Midbrain (tissue), 1 donor: ENCODE results near the gene PTGS1.
"Not testable (repeated sequence)": the region's sequence is repeated elsewhere in the genome, so short reads cannot be mapped to it uniquely, and the experiment has no call there.

Source experiments
- DNase-seq: peaks from one replicate; lab custom pipeline; 2025; lab: John Stamatoyannopoulos, UW

The PTGS1 gene

GRCh38 chr9:122398371-122398924 is 27.6 kb downstream of the PTGS1 start:
- no peak for DNase-seq

- no peak for DNase-seq
Measured at GRCh38 chr9:122401896-122402295, 31.1 kb downstream of the PTGS1 start.

GRCh38 chr9:122402403-122402871 is 31.6 kb downstream of the PTGS1 start:
- no peak for DNase-seq

GRCh38 chr9:122402874-122403273 is 32.0 kb downstream of the PTGS1 start:
- DNase-seq: no peak

- no peak for DNase-seq
Measured at GRCh38 chr9:122403381-122404000, 32.7 kb downstream of the PTGS1 start.

GRCh38 chr9:122405304-122406069 is 34.7 kb downstream of the PTGS1 start:
- not testable (repeated sequence) for DNase-seq

- no peak for DNase-seq
Measured at GRCh38 chr9:122406070-122406890, 35.5 kb downstream of the PTGS1 start.

GRCh38 chr9:122414108-122414507 is 43.3 kb downstream of the PTGS1 start:
- DNase-seq: not testable (repeated sequence)

GRCh38 chr9:122418016-122418415 is 47.2 kb downstream of the PTGS1 start:
- no peak for DNase-seq

- DNase-seq: no peak
Measured at GRCh38 chr9:122420315-122420714, 49.5 kb downstream of the PTGS1 start.

- DNase-seq: no peak
Measured at GRCh38 chr9:122425087-122425486, 54.3 kb downstream of the PTGS1 start.

- no peak for DNase-seq
Measured at GRCh38 chr9:122426723-122427122, 55.9 kb downstream of the PTGS1 start.

GRCh38 chr9:122442568-122442967 is 71.7 kb downstream of the PTGS1 start:
- no peak for DNase-seq

- no peak for DNase-seq
Measured at GRCh38 chr9:122444041-122444733, 73.4 kb downstream of the PTGS1 start.
